GM21619 (cell line): ENCODE data around the gene IDI1.
"Not testable (repeated sequence)": the region's sequence is repeated elsewhere in the genome, so short reads cannot be mapped to it uniquely, and the experiment has no call there.

Experiments used
- ATAC-seq: cut with Tn5 transposase; IDR thresholded peaks from one replicate; pipeline ENCODE4 v1.9.1; 2021; ENCODE audit not compliant: unreplicated experiment

The IDI1 gene

GRCh38 chr10:1036341-1036791, 12.6 kb downstream of the IDI1 start:
- ATAC-seq, result peak; percentile 60

GRCh38 chr10:1035201-1035600, 13.7 kb downstream of the IDI1 start:
- ATAC-seq, result no peak

GRCh38 chr10:1034758-1035157, 14.2 kb downstream of the IDI1 start:
- no peak for ATAC-seq

GRCh38 chr10:1033601-1034000, 15.3 kb downstream of the IDI1 start:
- no peak for ATAC-seq

- no peak for ATAC-seq
Observed at GRCh38 chr10:1029838-1030237, 19.1 kb downstream of the IDI1 start.

- no peak for ATAC-seq
Observed at GRCh38 chr10:1026578-1026977, 22.3 kb downstream of the IDI1 start.

- ATAC-seq, result no peak
Observed at GRCh38 chr10:1025683-1026082, 23.2 kb downstream of the IDI1 start, which contains the start of gene IDI2. IDI2 (minus strand) TSS chr10:1025859; CDS start chr10:1024723, 1,136 bp downstream.

GRCh38 chr10:1024103-1024502, 24.8 kb downstream of the IDI1 start:
- ATAC-seq, result no peak

- ATAC-seq, result no peak
Observed at GRCh38 chr10:1022413-1022812, 26.5 kb downstream of the IDI1 start.

- ATAC-seq, result no peak
Observed at GRCh38 chr10:1020958-1021357, 28.0 kb downstream of the IDI1 start.

GRCh38 chr10:1020460-1020859, 28.5 kb downstream of the IDI1 start:
- no peak for ATAC-seq

- no peak for ATAC-seq
Observed at GRCh38 chr10:1019362-1019761, 29.6 kb downstream of the IDI1 start.

GRCh38 chr10:1015688-1016087, 33.2 kb downstream of the IDI1 start:
- no peak for ATAC-seq

GRCh38 chr10:1011696-1012095, 37.2 kb downstream of the IDI1 start:
- no peak for ATAC-seq

GRCh38 chr10:1010703-1011102, 38.2 kb downstream of the IDI1 start:
- no peak for ATAC-seq

GRCh38 chr10:1009947-1010346, 39.0 kb downstream of the IDI1 start:
- ATAC-seq, result not testable (repeated sequence)

- no peak for ATAC-seq
Observed at GRCh38 chr10:1009071-1009494, 39.8 kb downstream of the IDI1 start.

- no peak for ATAC-seq
Observed at GRCh38 chr10:1007583-1007982, 41.3 kb downstream of the IDI1 start.

- no peak for ATAC-seq
Observed at GRCh38 chr10:1006573-1006972, 42.3 kb downstream of the IDI1 start.

GRCh38 chr10:1003884-1004670, 44.8 kb downstream of the IDI1 start:
- ATAC-seq, result no peak

- ATAC-seq, result no peak
Observed at GRCh38 chr10:1002425-1003006, 46.4 kb downstream of the IDI1 start.

GRCh38 chr10:997266-998022, 51.5 kb downstream of the IDI1 start:
- no peak for ATAC-seq
